Natural killer cell treated with Interleukin-12 subunit alpha and Interleukin-12 subunit beta and Interleukin-15 and Interleukin-18, amount 100 ng/mL, for 72 hours (primary cell): ENCODE data around the gene SERINC4. TPM values are rescaled to one million over a fixed set of nuclear protein-coding genes. Genes with fewer than 3 reads are reported as not detected.
A peak's percentile ranks its signal among the peaks of the same experiment; 100 is the strongest.

Source experiments
- ATAC-seq, 2 donors: fragments of 150-1000 bp; cut with Tn5 transposase in 1 of 2; sonication (Bioruptor Pico), chemical (Tn5 transposase) in 1 of 2; 2 replicates each; pipeline ENCODE4 v1.10.0; 2021
- DNase-seq: peaks from one replicate; pipeline ENCODE4 v3.0.0; 2022; ENCODE audit warnings: low spot score
- H3K27ac Mint-ChIP-seq, 2 donors: 1 replicate in 1 of 2; 2 replicates in 1 of 2; pipeline ENCODE4 v1.8.0; 2022; ENCODE audit warnings: mixed read lengths in 2 of 2, mild to moderate bottlenecking in 1 of 2, moderate library complexity in 1 of 2
- H3K27me3 Mint-ChIP-seq, 2 donors: 1 replicate in 1 of 2; 2 replicates in 1 of 2; pipeline ENCODE4 v1.8.0; 2022; ENCODE audit warnings: mixed read lengths in 2 of 2
- H3K36me3 Mint-ChIP-seq: one replicate; pipeline ENCODE4 v1.8.0; 2022; ENCODE audit warnings: mixed read lengths
- H3K4me1 Mint-ChIP-seq, 2 donors: 1 replicate in 1 of 2; 2 replicates in 1 of 2; pipeline ENCODE4 v1.8.0; 2022; ENCODE audit warnings: low read depth in 2 of 2, mixed read lengths in 2 of 2, mild to moderate bottlenecking in 1 of 2
- H3K4me3 Mint-ChIP-seq: one replicate; pipeline ENCODE4 v1.8.0; 2022; ENCODE audit warnings: mixed read lengths
- H3K9me3 Mint-ChIP-seq: 2 replicates; pipeline ENCODE4 v1.8.0; 2022; ENCODE audit warnings: mixed read lengths
- total RNA-seq, 2 donors: library from RNA; stranded (reverse); gene quantifications; one replicate each; pipeline ENCODE4 v1.2.3, GENCODE V29; 2022

Gene SERINC4
- total RNA-seq, 2 donors from 2014 or later, result 0.24 to 0.50 TPM

DNA sequence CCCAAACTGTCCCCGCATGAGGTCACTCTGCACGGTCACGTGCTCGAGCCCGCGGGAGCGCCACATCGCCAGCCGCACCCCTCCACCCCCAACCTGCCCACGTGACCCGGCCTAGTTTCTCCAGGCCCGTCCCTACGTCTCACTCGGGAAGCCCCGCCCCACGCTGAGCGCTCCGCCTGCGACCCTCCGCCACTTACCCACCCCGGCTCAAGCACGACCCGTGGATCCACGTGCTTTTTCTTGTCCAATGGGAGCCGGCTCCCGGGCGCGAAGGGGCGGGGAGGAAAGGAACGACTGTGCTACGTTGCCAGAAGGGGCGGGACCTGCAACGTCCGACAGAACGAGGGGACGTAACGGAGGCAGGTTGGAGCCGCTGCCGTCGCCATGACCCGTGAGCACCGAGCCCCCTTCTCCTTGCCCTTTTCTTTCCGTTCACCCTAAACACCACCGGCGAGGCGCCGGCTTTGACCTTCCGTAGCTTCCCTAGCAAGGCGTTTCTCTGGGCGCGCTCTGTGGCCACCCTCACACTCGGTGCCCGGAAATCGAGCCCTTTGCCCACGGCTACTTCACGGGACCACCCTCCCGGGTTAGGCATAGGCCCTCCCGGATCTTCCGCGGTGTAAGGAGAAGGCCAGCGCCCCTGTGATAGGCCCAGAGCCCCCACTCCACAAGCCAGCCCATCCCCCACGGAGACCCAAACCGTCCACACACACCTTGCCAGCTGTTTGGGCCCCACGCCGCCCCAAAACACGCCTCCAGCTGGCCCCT lies 7.8 kb downstream of the SERINC4 start, which contains the start of gene SERF2:
SERF2 (plus strand) TSS at position 328 of the 768 bp plus-strand sequence; CDS start at position 385, 57 bp downstream.
- Mint-ChIP-seq H3K9me3 (no peaks in the 10 kb centered on the region), H3K36me3 (peaks cover 18% of the 10 kb centered on the region), H3K27ac (peak within 1 kb of the TSS; percentile 97), H3K27me3 (no peaks in the 10 kb centered on the region), H3K4me3 (peak within 1 kb of the TSS; percentile 97), H3K4me1 (peaks cover 28 to 48% of the 10 kb centered on the region in 2 donors)
- peak; percentile 100 for DNase-seq
- peak; percentile 97 to 98 for ATAC-seq

DNA sequence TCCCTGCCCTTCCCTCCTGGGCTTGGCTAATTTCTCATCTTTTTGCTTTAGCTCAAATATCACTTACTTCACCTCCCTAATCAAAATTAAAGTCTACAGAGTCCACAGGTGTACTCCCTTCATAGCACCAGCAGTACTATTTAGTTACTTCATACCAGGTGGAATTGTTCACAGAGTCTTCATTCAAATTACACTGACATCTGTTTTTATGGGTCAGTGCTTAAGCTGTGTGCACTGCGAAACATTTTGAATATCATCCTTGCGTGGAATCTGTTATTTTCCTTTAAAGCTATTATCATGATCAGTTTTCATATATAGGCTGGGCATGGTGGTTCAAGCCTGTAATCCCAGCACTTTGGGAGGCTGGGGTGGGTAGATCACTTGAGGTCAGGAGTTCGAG lies 10.6 kb downstream of the SERINC4 start:
- no peak overlapping the region for H3K27ac Mint-ChIP-seq
- H3K4me3 Mint-ChIP-seq, result no peak overlapping the region
- ATAC-seq (no peak), DNase-seq (no peak)
- no peaks in the 10 kb centered on the region for H3K27me3 Mint-ChIP-seq
- no peaks in the 10 kb centered on the region for H3K9me3 Mint-ChIP-seq
- peaks cover 4% of the 10 kb centered on the region for H3K36me3 Mint-ChIP-seq
- peaks cover 13 to 22% of the 10 kb centered on the region in 2 donors for H3K4me1 Mint-ChIP-seq

DNA sequence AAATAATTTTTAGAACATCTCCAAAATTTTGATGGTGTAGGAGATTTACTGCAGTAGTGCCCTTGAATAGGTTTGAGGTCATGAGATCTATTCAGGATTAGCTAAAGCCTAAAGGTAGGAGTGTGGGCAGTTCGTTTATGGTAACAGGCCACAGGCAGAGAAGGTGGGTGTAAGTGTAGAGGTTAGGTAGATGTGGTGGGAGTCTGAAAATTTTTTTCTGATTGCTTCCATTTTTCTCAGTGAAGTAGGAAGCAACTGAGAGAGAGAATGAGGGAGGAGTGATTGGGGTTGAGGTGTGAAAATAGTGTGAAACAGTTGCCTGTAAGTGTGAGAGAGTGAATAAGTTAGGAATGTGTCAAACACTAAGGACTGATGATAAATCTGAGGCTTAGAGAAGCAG lies 21.0 kb downstream of the SERINC4 start:
- peaks cover 13 to 14% of the 10 kb centered on the region in 2 donors for H3K4me1 Mint-ChIP-seq
- no peaks in the 10 kb centered on the region for H3K9me3 Mint-ChIP-seq
- peak overlapping the region in 1 of 2 donors; percentile 4 for H3K27ac Mint-ChIP-seq
- ATAC-seq (peak in 1 of 2 donors; percentile 15), DNase-seq (no peak)
- H3K36me3 Mint-ChIP-seq, result no peaks in the 10 kb centered on the region
- H3K4me3 Mint-ChIP-seq, result no peak overlapping the region
- peaks cover 0 to 2% of the 10 kb centered on the region in 2 donors for H3K27me3 Mint-ChIP-seq

DNA sequence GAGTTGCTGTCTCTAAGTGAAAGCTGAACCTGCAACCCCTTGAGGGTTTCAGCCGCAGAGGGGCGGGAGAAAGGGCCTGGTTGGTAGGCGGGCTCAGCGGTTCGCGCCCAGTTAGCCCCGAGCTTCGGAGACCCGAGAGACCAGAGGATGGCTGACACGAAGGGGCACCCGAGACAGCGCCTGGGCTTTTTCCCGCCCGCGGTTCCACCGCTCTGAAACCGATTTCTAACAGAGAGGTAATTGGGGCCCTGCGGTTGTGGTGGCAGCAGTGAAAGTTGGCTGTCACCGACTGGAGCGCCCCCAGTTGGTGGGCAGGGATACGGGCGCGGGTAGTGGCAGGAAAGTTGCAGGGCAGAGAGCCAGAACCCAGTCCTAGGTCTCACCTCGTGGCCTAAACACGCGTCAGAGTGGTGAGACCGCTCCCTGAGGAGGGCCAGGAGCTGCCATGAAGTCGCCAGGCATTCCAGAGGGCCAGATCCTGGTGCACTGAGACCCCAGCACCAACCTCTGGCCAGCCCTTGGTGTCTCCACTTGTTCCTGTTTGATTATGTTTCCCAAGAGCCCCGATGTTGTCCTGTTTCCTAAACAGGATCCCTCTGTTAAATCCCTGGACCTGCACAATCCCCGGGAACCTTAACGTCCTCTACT lies 22.6 kb downstream of the SERINC4 start:
- Mint-ChIP-seq H3K4me1 (peaks cover 13 to 14% of the 10 kb centered on the region in 2 donors), H3K27ac (peak overlapping the region; percentile 53 to 72), H3K27me3 (peaks cover 0 to under 1% of the 10 kb centered on the region in 2 donors), H3K9me3 (no peaks in the 10 kb centered on the region), H3K36me3 (peaks cover under 1% of the 10 kb centered on the region), H3K4me3 (peak overlapping the region; percentile 80)
- peak; percentile 85 for DNase-seq
- ATAC-seq, result peak; percentile 88 to 89

DNA sequence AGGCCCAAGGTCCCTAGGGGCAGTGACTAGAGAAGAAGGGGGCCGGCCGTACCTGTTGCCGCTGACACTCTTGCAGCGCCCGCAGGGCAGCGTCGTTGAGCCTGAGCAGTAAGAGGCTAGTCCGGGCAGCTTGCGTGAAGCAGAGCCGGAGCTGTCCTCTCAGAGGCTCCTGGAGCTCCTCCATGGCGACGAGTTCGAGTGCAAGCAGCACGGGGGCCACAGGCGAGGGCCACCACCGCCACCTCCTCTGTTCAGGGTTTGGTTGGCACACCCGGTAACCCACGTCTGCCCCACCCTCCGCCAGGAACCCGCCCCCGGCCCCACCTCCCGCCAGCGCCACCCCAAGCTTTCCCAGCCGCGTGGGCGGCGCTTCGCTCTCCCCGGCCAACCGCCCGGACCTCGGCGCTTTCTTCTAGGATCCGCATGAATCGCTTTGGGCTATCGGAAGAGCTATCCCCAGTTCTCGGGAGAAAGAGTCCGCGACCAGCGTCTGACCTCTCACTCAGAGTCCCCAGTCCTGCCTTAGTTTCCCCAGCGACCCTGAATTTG lies 23.2 kb downstream of the SERINC4 start, which contains the start of gene ELL3:
ELL3 (minus strand) TSS at position 249 of the 549 bp plus-strand sequence; CDS start at position 184, 65 bp downstream.
- Mint-ChIP-seq H3K27me3 (no peaks in the 10 kb centered on the region), H3K36me3 (peaks cover 6% of the 10 kb centered on the region), H3K4me1 (peaks cover 13 to 14% of the 10 kb centered on the region in 2 donors), H3K4me3 (peak within 1 kb of the TSS; percentile 80), H3K27ac (peak within 1 kb of the TSS; percentile 53 to 72), H3K9me3 (no peaks in the 10 kb centered on the region)
- DNase-seq (peak; percentile 74), ATAC-seq (peak; percentile 83 to 85)

DNA sequence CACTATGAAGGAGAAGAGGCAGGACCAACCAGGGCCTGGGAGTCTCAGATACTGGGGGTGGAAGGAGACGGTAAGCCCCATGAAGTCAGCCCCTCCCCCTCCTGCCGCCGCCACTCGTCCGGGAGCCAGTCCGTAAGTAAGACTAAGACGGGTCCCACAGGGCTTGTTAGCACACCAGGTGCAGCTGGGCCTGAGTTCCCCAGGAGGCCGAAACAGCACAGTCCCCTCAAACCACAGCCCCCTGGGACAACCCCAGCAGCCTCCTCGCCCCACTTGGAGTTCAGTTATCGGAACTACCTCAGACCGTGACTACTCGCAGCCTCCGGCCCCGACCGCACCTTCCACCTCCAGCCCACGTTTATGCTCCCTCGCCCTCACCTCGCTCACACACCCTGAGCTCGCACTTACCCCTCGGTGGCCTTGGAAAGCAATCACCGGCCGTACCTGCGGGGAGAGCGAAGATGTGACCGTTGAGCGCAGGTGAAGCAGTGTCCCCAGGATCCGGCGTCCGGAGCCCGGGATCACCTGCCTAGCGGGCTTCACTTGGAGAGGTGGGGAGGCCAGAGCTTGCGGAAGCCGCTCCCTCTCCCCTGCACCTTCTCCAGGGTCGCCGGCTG lies 23.8 kb downstream of the SERINC4 start:
- Mint-ChIP-seq H3K27me3 (no peaks in the 10 kb centered on the region), H3K36me3 (peaks cover 9% of the 10 kb centered on the region), H3K9me3 (no peaks in the 10 kb centered on the region), H3K27ac (no peak overlapping the region), H3K4me1 (peaks cover 13 to 14% of the 10 kb centered on the region in 2 donors), H3K4me3 (peak overlapping the region; percentile 80)
- ATAC-seq (peak; percentile 1 to 2), DNase-seq (no peak)

DNA sequence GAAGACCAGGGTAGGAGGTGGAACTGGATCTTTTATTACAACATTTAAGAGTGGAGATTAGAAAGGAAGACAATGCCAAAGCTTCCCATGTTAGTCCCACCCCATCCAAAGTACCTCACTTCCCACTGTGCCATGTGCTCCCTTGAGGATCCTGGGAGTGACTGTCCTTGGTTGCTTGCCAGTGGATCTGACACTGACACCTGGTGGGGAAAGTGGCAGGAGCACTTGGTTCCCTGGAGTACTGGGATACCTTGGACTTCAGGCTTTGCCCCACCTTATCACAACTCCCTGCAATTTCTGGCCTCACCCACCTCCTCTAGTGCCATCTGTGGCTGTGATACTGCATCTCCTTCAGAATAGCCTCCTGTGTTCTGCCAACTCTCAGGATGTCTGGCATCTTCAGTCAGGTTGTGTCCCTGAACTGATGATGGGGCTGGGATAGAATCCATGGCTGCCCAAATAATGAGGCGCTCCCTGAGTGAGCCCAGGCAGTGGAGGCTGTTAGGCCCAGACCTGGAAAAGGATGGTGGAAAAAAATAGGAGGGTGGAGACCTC lies 24.5 kb downstream of the SERINC4 start:
- DNase-seq (no peak), ATAC-seq (no peak)
- H3K9me3 Mint-ChIP-seq, result no peaks in the 10 kb centered on the region
- no peak overlapping the region for H3K4me3 Mint-ChIP-seq
- peaks cover 9% of the 10 kb centered on the region for H3K36me3 Mint-ChIP-seq
- no peak overlapping the region for H3K27ac Mint-ChIP-seq
- peaks cover 13 to 14% of the 10 kb centered on the region in 2 donors for H3K4me1 Mint-ChIP-seq
- no peaks in the 10 kb centered on the region for H3K27me3 Mint-ChIP-seq

DNA sequence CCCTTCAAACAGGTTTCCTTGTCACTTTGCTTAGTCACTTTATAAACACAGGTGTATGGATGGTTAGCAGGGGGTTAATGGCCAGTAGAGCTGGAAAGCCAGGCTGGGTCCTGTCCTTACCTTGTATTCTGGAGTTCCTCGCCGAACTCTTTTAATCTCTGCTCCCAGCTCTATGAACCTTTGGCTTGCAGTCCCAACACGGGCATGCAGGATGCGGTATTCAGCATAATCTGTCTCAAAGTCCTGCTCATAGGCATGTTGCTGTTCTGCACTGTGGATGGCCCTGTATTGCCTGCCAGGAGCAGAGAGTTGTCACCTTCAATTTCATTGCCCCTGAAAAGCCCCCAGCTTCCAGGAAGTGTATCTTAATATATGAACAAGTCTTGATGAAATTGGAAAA lies 26.0 kb downstream of the SERINC4 start:
- Mint-ChIP-seq H3K27ac (no peak overlapping the region), H3K36me3 (peaks cover 21% of the 10 kb centered on the region), H3K9me3 (no peaks in the 10 kb centered on the region), H3K4me1 (peaks cover 11% of the 10 kb centered on the region in 2 donors), H3K27me3 (no peaks in the 10 kb centered on the region), H3K4me3 (no peak overlapping the region)
- no peak for ATAC-seq
- no peak for DNase-seq

DNA sequence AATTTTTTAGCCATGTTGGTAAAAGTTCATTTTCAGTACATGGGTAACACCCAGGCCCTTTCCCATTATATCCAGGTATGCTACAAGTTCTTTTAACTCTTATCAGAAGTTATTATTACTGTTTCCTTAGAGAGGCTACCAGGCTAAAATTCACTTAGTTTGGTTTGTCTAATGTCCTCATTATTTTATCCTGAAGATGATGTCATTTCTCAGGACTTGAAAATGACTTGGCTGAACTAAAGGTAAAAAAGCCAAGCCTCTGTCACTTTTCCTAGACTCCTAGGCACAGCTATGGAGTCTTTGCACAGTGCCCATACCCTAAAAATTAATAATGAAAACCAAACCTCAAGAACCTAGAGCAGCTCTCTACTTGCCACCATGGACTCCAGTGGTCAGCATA lies 27.4 kb downstream of the SERINC4 start:
- ATAC-seq (no peak), DNase-seq (no peak)
- H3K36me3 Mint-ChIP-seq, result peaks cover 28% of the 10 kb centered on the region
- H3K27ac Mint-ChIP-seq, result no peak overlapping the region
- H3K4me3 Mint-ChIP-seq, result no peak overlapping the region
- peaks cover 7% of the 10 kb centered on the region in 2 donors for H3K4me1 Mint-ChIP-seq
- H3K27me3 Mint-ChIP-seq, result no peaks in the 10 kb centered on the region
- H3K9me3 Mint-ChIP-seq, result no peaks in the 10 kb centered on the region

DNA sequence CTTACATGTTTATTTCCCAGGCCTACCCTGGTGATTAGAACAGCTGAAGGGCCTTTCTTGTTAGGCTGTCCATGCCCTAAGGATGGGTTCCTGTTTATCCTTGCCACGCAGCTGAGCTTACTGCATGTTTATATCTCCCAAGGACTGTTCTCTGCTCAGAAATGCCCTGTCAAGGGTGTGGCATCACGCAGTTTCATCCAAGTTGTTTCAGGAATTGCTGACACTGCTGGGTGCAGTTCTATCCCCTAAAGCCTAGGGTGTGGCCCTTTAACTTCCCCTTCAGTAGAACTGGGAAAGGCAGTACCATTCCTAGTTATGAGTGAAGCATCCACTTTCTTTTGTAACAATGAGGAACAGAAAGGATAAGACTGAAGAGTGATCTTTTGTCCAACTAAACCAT lies 28.2 kb downstream of the SERINC4 start:
- no peak overlapping the region for H3K4me3 Mint-ChIP-seq
- H3K27ac Mint-ChIP-seq, result no peak overlapping the region
- ATAC-seq (no peak), DNase-seq (no peak)
- H3K9me3 Mint-ChIP-seq, result no peaks in the 10 kb centered on the region
- H3K4me1 Mint-ChIP-seq, result no peaks in the 10 kb centered on the region
- peaks cover 28% of the 10 kb centered on the region for H3K36me3 Mint-ChIP-seq
- no peaks in the 10 kb centered on the region for H3K27me3 Mint-ChIP-seq

DNA sequence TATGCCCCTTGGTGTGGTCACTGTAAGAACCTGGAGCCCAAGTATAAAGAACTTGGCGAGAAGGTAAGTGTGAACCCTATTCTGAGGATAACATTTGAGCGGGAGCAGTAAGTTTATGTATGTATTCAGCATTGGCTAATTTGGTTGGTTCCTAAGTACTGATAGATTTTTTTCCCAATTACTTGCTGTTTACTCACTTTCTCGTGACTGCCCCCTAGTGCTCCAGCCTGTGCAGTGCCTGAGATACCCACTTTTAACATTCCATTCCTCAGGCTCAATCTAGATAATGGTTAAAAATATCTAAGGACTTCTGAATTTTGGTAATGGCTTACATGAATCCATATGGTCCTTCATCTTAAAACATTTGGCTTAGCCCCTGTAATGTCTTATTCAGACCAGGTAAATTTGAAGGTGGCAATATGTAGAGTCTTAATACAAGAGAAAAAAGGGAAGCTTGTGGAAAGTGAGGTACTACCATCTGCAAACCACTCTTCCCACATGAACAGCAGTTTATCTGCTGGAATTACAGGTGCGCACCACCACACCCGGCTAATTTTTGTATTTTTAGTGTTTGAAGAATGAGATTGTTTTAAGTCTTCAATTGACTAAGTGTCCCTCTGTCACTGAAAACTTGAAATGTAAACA lies 30.3 kb downstream of the SERINC4 start:
- DNase-seq (no peak), ATAC-seq (peak; percentile 48 to 72)
- no peak overlapping the region for H3K4me3 Mint-ChIP-seq
- H3K27ac Mint-ChIP-seq, result peak overlapping the region in 1 of 2 donors; percentile 17
- H3K4me1 Mint-ChIP-seq, result no peaks in the 10 kb centered on the region
- peaks cover 34% of the 10 kb centered on the region for H3K36me3 Mint-ChIP-seq
- no peaks in the 10 kb centered on the region for H3K27me3 Mint-ChIP-seq
- H3K9me3 Mint-ChIP-seq, result no peaks in the 10 kb centered on the region

DNA sequence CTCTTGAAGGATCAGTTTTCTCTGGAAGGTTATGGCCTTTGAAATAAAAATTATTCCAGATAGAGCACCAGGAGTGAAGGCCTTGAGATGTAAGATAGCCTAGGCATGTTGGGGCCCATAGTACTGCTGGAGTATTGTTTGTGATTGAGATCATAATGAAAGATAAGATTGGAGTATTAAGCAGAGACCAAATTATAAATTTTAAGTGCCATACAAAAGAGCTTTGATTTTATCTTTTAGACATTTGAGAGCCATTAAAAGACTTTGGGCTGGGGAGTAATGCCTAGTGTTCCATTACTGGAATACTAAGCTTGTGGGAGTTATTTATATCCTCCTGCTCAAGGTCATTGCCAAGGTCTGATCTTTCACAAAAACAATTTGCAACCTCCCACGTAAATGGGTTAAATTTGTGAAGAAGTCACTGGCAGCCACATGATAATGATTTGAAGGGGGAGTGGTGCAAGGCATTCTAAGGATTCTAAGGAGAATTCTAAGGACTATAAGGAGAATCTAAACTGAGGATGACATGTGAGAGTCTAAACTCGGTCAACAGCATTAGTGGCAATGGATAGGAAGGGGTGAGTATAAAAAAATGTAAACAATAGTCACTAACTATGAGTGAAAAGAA lies 36.1 kb downstream of the SERINC4 start:
- no peaks in the 10 kb centered on the region for H3K9me3 Mint-ChIP-seq
- peak overlapping the region in 1 of 2 donors; percentile 38 for H3K27ac Mint-ChIP-seq
- H3K4me3 Mint-ChIP-seq, result no peak overlapping the region
- H3K27me3 Mint-ChIP-seq, result no peaks in the 10 kb centered on the region
- ATAC-seq (no peak), DNase-seq (no peak)
- peaks cover 30% of the 10 kb centered on the region for H3K36me3 Mint-ChIP-seq
- H3K4me1 Mint-ChIP-seq, result peaks cover 0 to 12% of the 10 kb centered on the region in 2 donors
